BLaER1 (cell line): Measurements from ENCODE around the gene GABRB3.

Experiments
- H3K27ac ChIP-seq: shearing (Covaris generic); formaldehyde crosslinking; 2 replicates; pipeline ENCODE4 v1.8.1; 2022
- H3K27me3 ChIP-seq: shearing (Covaris generic); formaldehyde crosslinking; 2 replicates; pipeline ENCODE4 v1.8.1; 2022
- H3K36me3 ChIP-seq: shearing (Covaris generic); formaldehyde crosslinking; 2 replicates; pipeline ENCODE4 v1.8.1; 2022
- H3K4me1 ChIP-seq: shearing (Covaris generic); formaldehyde crosslinking; 2 replicates; pipeline ENCODE4 v1.8.1; 2022
- H3K4me2 ChIP-seq: shearing (Covaris generic); formaldehyde crosslinking; 2 replicates; pipeline ENCODE4 v1.8.1; 2022
- H3K4me3 ChIP-seq: shearing (Covaris generic); formaldehyde crosslinking; 2 replicates; pipeline ENCODE4 v1.8.1; 2022
- H3K9ac ChIP-seq: shearing (Covaris generic); formaldehyde crosslinking; 2 replicates; pipeline ENCODE4 v1.8.1; 2022
- H3K9me3 ChIP-seq: shearing (Covaris generic); formaldehyde crosslinking; 2 replicates; pipeline ENCODE4 v1.8.1; 2022
- H4K20me1 ChIP-seq: shearing (Covaris generic); formaldehyde crosslinking; 2 replicates; pipeline ENCODE4 v1.8.1; 2022
- Cebpa-rat ChIP-seq: shearing (Covaris generic); IDR thresholded peaks from 2 replicates; pipeline ENCODE4 v1.8.1; 2022

The GABRB3 gene

DNA sequence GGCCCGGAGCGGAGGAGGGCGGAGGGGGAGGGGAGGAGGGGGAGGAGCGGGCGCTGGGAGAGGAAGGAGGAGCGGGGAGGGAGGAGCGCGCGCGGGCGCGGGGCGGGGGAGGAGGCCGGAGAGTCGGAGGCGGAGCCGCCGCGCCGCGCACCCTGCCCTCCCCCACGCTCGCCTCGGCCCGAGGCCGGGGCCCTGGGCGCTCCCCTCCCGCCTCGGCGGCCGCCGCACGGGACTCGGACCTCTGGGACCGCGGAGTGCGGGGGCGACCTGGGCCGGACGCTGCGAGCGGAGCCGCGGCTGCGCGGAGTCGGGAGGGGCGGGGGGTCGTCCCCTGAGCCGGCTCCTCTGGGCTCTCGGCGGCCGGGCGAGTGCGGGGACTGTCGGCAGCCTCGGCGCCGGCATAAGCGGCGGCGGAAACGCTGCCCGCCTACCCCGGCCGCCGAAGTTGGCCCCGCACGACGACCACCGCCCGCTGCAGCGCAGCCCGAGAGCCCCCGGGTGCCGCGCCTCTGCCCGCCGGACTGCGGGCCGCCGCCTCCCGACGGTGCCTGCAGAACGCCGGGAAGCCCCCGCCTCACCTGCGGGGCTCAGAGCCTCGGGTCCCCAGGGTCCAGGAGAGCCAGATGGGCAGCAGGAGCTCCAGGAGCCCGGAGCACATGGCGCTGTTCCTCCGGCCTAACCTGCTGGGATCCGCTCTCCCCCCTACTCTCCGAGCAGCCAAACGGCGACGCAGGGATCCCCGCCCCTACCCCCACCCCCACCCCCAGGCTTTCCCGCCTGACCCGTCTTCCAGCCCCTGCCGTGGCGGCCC lies 406 bp upstream of the GABRB3 start:
- Histone ChIP-seq H3K9me3 (peaks cover 23% of the 10 kb centered on the region), H3K27ac (no peak overlapping the region), H3K4me2 (no peak overlapping the region), H3K4me1 (no peaks in the 10 kb centered on the region), H3K27me3 (no peaks in the 10 kb centered on the region), H4K20me1 (no peaks in the 10 kb centered on the region), H3K36me3 (no peaks in the 10 kb centered on the region), H3K4me3 (no peak overlapping the region), H3K9ac (no peak overlapping the region)
- TF ChIP-seq Cebpa-rat, result no peak

DNA sequence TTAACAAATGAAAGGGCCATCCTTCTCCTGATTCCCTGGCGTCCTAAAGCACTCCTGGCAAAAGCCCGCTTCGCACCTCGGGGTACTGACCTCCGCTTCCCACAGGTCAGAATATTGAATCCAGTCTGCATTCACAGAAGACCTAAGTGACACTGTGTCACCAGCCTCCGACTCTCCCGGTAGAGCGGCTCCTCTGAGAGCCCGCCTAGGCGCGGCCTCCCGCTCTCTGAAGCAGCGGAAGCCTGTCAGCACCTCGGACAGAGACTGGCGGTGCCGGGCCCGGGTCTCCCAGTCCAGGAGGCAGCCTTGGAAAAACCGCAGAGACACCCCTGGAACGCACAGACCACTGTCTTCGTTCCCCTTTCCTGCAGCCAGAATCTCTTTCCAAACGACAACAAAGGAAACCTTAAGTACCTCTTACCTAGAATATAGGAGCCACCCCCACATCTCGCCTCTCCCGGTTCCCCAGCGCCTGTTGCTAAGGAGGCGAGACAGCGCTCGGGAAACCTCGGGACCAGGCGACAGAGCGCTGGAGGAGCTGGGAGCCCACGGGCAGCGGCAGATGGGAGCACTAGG lies 1.2 kb downstream of the GABRB3 start:
- Histone ChIP-seq H3K4me2 (no peak overlapping the region), H3K36me3 (no peaks in the 10 kb centered on the region), H4K20me1 (no peaks in the 10 kb centered on the region), H3K9me3 (peaks cover 23% of the 10 kb centered on the region), H3K27ac (no peak overlapping the region), H3K4me1 (no peaks in the 10 kb centered on the region), H3K9ac (no peak overlapping the region), H3K4me3 (0 out of 2 replicates have a peak overlapping the region, but pooled peaks have one; percentile 7), H3K27me3 (no peaks in the 10 kb centered on the region)
- no peak for TF ChIP-seq Cebpa-rat

GRCh38 chr15:26771168-26771567 lies 1.7 kb downstream of the GABRB3 start:
- Histone ChIP-seq H3K27ac (no peak overlapping the region), H3K4me2 (no peak overlapping the region), H3K27me3 (no peaks in the 10 kb centered on the region), H3K36me3 (no peaks in the 10 kb centered on the region), H4K20me1 (no peaks in the 10 kb centered on the region), H3K4me1 (no peaks in the 10 kb centered on the region), H3K4me3 (no peak overlapping the region), H3K9me3 (peaks cover 23% of the 10 kb centered on the region), H3K9ac (no peak overlapping the region)
- no peak for TF ChIP-seq Cebpa-rat

GRCh38 chr15:26767169-26767670 lies 5.6 kb downstream of the GABRB3 start:
- Histone ChIP-seq H3K9ac (no peak overlapping the region), H4K20me1 (no peaks in the 10 kb centered on the region), H3K27me3 (no peaks in the 10 kb centered on the region), H3K9me3 (peaks cover 8% of the 10 kb centered on the region), H3K4me1 (no peaks in the 10 kb centered on the region), H3K4me3 (no peak overlapping the region), H3K36me3 (no peaks in the 10 kb centered on the region), H3K4me2 (no peak overlapping the region), H3K27ac (no peak overlapping the region)
- TF ChIP-seq Cebpa-rat, result no peak

DNA sequence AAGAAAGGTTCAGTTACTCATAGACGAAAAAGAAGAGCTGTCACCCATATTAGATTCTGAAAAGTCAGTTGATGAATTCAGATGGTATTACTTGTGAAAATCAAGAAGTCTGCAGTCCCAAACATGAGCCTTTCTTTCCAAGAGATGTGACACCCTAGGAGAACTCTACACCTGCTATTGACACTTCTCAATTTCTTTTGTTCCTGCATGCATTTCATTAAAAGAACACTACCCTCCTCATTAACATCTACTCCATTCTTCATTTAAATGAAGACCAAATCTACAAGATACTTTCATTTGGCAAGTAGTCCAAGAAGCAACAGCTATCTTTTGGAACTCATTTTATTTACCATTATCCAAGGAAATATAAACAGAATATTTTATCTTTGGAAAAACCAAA lies 6.6 kb downstream of the GABRB3 start:
- no peak overlapping the region for H3K9ac ChIP-seq
- no peak overlapping the region for H3K4me3 ChIP-seq
- H3K27me3 ChIP-seq, result no peaks in the 10 kb centered on the region
- H3K36me3 ChIP-seq, result no peaks in the 10 kb centered on the region
- no peak overlapping the region for H3K27ac ChIP-seq
- no peak overlapping the region for H3K4me2 ChIP-seq
- no peaks in the 10 kb centered on the region for H4K20me1 ChIP-seq
- no peak for TF ChIP-seq Cebpa-rat
- H3K4me1 ChIP-seq, result no peaks in the 10 kb centered on the region
- H3K9me3 ChIP-seq, result no peaks in the 10 kb centered on the region

DNA sequence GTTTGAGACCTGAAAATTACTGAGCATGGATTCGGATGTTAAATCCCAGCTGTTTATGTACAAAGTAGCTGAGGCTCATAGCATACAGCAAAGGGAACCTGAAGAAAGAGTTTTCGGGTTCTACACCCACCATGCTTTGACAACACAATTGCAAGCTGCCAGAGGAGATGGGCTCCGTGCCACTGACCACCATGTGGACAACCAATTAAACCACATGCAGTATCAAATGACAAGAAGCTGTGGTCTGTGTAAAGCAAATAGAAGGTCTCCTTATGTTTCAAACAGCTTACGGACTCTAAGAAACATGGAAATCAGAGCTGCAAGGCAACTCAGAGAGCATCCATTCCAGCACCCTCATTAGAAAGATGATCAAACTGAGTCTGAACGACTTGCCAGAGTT lies 12.9 kb downstream of the GABRB3 start:
- no peaks in the 10 kb centered on the region for H3K4me1 ChIP-seq
- H4K20me1 ChIP-seq, result no peaks in the 10 kb centered on the region
- H3K4me3 ChIP-seq, result no peak overlapping the region
- no peaks in the 10 kb centered on the region for H3K9me3 ChIP-seq
- H3K36me3 ChIP-seq, result no peaks in the 10 kb centered on the region
- no peak overlapping the region for H3K9ac ChIP-seq
- H3K4me2 ChIP-seq, result no peak overlapping the region
- no peaks in the 10 kb centered on the region for H3K27me3 ChIP-seq
- TF ChIP-seq Cebpa-rat, result no peak
- H3K27ac ChIP-seq, result no peak overlapping the region

- H4K20me1 ChIP-seq, result no peaks in the 10 kb centered on the region
- H3K4me1 ChIP-seq, result no peaks in the 10 kb centered on the region
- H3K9me3 ChIP-seq, result no peaks in the 10 kb centered on the region
- no peak overlapping the region for H3K27ac ChIP-seq
- no peak overlapping the region for H3K9ac ChIP-seq
- H3K4me3 ChIP-seq, result no peak overlapping the region
- H3K27me3 ChIP-seq, result no peaks in the 10 kb centered on the region
- H3K4me2 ChIP-seq, result no peak overlapping the region
- peak; percentile 10; the same call in 1 of the 2 replicates for TF ChIP-seq Cebpa-rat
- H3K36me3 ChIP-seq, result no peaks in the 10 kb centered on the region
Measured at GRCh38 chr15:26758079-26758478, 14.8 kb downstream of the GABRB3 start.

DNA sequence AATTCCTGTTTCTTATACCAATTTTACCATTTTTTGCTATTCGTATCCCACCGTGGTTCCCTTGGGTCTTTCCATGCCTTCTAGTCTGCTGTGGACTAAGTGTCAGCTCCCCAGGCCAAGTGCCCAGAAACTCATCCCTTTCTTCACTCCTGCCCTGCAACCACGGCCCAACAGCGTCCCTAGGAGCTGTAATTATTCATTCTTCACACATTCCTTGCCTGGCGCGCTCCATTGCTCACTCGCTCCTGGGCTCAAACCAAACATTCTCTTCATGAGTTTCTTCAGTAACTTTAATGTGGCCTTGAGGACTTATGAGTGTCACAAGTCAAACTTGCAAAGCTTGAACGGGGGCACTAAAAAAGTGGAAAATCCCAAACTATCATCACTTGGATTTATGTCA lies 15.7 kb downstream of the GABRB3 start:
- Histone ChIP-seq H3K27me3 (no peaks in the 10 kb centered on the region), H3K36me3 (no peaks in the 10 kb centered on the region), H4K20me1 (no peaks in the 10 kb centered on the region), H3K4me2 (no peak overlapping the region), H3K9ac (no peak overlapping the region), H3K4me1 (no peaks in the 10 kb centered on the region), H3K27ac (no peak overlapping the region), H3K4me3 (no peak overlapping the region), H3K9me3 (no peaks in the 10 kb centered on the region)
- TF ChIP-seq Cebpa-rat, result no peak

GRCh38 chr15:26744894-26745293 lies 28.0 kb downstream of the GABRB3 start:
- H3K4me2 ChIP-seq, result no peak overlapping the region
- TF ChIP-seq Cebpa-rat, result no peak
- H3K4me3 ChIP-seq, result no peak overlapping the region
- no peaks in the 10 kb centered on the region for H3K36me3 ChIP-seq
- H3K9ac ChIP-seq, result no peak overlapping the region
- no peaks in the 10 kb centered on the region for H4K20me1 ChIP-seq
- no peak overlapping the region for H3K27ac ChIP-seq
- H3K27me3 ChIP-seq, result no peaks in the 10 kb centered on the region
- no peaks in the 10 kb centered on the region for H3K9me3 ChIP-seq
- no peaks in the 10 kb centered on the region for H3K4me1 ChIP-seq

DNA sequence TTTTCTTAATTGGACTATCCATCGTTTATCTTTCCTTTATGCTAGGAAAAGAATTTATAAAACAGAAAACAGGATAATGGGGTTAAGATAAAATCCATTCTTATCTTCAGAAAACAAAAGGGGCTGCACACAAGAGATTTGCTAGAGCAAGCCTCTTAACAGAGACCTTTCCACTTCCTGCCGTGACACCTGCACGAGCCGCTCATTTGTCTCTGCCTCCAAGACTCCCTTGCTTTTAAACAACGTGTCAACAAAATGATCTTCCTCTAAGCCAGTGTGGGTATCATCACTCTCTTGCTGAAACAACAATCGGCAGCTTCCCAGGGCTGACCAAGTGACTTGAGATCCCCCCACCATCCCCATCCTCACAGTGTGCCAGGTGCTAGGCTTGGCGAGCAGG lies 33.1 kb downstream of the GABRB3 start:
- TF ChIP-seq Cebpa-rat, result no peak
- Histone ChIP-seq H3K36me3 (no peaks in the 10 kb centered on the region), H3K27me3 (no peaks in the 10 kb centered on the region), H3K4me3 (no peak overlapping the region), H3K4me2 (no peak overlapping the region), H3K9ac (no peak overlapping the region), H3K4me1 (no peaks in the 10 kb centered on the region), H3K9me3 (0 out of 2 replicates have a peak, but pooled peaks cover 2% of the 10 kb centered on the region), H3K27ac (no peak overlapping the region), H4K20me1 (no peaks in the 10 kb centered on the region)
